ENCODE measurements around the gene PSMD9.
A peak's percentile ranks its signal among the peaks of the same experiment; 100 is the strongest.
"Not testable (repeated sequence)": the region's sequence is repeated elsewhere in the genome, so short reads cannot be mapped to it uniquely, and the experiment has no call there.

PSMD9 gene

GRCh38 chr12:121873216-121873569, 15.4 kb upstream of the PSMD9 start:
- DNase-seq (ENCODE audit: low read depth), result no peak

DNA sequence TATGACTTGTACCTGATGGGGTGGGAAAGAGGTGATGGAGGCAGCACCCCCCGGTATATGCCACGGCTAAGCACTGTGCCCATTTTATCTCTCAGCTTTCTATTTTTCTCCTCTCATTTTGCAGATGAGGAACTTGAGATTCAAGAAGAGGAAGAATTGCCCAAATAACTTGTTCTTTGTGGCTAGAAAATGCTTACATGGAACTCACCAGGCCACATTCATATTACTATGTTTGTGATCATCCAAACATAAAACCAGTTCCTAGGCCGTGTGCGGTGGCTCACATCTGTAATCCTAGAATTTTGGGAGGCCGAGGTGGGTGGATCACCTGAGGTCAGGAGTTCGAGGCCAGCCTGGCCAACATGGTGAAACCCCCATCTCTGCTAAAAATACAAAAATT, 14.5 kb upstream of the PSMD9 start:
- no peak for DNase-seq (ENCODE audit: low read depth)

GRCh38 chr12:121875582-121875981, 13.0 kb upstream of the PSMD9 start:
- DNase-seq (ENCODE audit: low read depth), result no peak

DNA sequence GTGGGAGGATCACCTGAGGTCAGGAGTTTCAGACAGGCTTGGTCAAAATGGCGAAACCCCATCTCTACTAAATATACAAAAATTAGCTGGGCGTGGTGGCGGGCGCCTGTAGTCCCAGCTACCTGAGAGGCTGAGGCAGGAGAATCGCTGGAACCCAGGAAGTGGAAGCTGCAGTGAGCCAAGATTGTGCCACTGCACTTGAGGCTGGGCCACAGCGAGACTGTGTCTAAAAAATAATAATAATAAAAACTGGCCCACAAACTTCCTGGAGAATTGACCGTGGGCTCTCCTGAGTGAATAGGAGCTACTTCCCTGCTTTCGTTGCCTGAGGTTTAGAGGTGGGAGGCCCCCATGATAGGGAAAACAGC, 12.5 kb upstream of the PSMD9 start:
- not testable (repeated sequence) for DNase-seq (ENCODE audit: low read depth)

DNA sequence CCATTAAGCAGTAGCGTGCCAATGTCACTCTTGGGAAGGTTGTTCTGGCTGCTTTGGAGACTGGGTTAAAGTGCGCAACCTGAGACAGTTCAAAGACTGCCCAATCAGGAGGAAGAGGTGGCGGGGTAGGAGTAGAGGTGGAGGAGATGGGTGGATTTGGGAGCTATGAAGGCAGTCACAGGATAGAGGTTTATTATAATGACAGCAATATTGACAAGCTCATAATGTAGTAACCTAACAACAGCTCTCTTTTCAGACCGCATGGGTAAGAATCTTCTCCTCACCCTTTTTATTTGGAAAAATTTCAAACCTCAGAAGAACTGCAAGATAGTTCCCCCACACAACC, 5.3 kb upstream of the PSMD9 start:
- DNase-seq (ENCODE audit: low read depth), result no peak

DNA sequence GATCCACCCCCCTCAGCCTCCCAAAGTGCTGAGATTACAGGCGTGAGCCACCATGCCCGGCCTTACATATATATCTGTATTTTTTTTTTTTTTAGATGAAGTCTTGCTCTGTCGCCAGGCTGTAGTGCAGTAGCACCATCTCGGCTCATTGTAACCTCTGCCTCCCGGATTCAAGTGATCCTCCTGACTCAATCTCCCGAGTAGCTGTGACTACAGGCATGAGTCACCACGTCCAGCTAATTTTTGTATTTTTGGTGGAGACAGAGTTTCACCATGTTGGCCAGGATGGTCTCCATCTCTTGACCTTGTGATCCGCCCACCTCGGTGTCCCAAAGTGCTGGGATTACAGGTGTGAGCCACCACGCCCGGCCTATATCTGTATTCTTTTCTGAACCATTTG, 3.5 kb upstream of the PSMD9 start:
- DNase-seq (ENCODE audit: low read depth), result not testable (repeated sequence)

DNA sequence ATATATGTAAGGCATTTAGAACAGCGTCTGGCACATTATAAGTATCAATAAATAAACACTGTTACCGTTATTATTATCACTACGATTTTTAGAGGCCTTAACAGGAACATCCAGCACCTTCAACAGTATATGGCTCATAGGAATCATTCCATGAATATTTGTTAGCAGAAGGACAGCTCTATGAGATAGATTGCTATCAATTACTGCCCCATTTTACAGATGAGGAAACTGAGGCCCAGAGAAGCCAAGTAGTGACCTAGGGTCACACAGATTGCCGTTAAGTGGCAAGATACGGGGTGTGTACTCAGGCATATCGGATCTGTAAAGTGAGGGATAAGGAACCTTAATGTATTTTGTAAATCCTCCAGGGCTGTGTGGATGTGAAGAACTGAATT, 510 bp upstream of the PSMD9 start:
- DNase-seq (ENCODE audit: low read depth), result no peak

DNA sequence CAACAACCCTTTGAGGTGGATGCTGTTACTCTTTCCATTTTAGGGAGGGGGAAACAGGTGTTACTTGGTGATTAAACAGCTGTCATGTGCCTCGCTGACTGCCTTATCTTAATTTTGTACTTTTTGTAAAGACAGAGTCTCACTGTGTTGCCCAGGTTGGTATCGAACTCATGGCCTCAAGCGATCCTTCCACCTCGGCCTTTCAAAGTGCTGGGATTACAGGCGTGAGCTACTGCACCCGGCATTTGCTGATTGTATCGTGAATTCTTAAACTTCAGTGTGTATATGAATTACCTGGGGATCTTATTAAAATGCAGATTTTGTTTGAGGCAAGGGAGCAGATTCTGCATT, 659 bp downstream of the PSMD9 start:
- no peak for DNase-seq (ENCODE audit: low read depth)

GRCh38 chr12:121889661-121890060, 1.1 kb downstream of the PSMD9 start:
- DNase-seq (ENCODE audit: low read depth), result not testable (repeated sequence)

DNA sequence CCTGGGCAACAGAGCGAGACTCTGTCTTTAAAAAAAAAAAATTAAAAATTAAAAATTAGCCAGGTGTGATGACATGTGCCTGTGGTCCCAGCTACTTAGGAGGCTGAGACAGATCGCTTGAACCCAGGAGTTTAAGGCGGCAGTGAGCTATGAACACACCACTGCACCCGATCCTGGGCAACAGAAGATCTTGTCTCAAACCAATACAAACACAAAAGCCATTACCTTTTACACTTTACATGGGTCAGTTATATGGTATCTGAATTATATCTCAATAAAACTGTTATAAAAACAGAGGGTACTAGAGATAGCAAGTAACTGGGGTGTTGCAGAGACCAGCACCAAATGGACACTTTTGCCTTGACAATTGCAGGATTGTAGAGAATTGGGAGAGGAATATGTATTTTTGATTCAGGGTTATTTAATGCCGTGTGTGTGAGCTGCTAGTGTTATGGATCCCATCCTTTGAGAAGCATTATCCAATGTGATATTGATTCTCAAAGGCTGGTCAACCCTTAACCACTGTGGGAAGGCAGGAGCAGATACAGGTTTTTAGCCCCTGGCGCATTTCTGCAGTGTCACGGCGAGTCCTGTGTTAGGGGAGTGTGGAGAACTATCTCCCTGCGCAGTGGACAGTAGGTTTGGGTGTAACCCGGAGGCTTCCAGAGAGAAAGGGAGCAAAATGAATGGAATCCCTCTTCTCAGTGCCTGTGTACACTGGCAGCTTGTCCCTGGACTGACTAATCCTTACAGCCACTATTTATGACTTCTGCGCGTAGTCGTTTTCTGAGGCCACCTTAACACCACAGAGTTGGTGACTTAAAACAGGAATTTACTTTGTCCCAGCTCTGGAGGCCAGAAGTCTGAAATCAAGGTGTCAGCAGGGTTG, 4.3 kb downstream of the PSMD9 start:
- DNase-seq (ENCODE audit: low read depth), result no peak

GRCh38 chr12:121893961-121894460, 5.4 kb downstream of the PSMD9 start:
- DNase-seq (ENCODE audit: low read depth), result no peak

DNA sequence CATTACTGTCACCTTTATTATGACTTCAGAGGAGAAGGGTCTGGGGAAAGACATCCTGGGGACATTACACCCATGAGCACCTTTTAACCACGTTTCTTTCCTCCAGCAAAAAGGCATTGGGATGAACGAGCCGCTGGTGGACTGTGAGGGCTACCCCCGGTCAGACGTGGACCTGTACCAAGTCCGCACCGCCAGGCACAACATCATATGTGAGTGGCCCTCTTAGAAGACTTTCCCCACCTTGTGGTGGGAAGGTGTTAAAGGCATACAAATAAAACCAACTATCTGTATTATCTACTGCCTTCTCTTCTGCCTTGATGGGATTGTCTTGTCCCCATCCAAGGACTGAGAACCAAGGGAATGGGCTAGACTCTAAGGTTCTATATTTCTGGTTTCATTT, 6.0 kb downstream of the PSMD9 start:
- DNase-seq (ENCODE audit: low read depth), result no peak

GRCh38 chr12:121898287-121898686, 9.7 kb downstream of the PSMD9 start:
- no peak for DNase-seq (ENCODE audit: low read depth)

DNA sequence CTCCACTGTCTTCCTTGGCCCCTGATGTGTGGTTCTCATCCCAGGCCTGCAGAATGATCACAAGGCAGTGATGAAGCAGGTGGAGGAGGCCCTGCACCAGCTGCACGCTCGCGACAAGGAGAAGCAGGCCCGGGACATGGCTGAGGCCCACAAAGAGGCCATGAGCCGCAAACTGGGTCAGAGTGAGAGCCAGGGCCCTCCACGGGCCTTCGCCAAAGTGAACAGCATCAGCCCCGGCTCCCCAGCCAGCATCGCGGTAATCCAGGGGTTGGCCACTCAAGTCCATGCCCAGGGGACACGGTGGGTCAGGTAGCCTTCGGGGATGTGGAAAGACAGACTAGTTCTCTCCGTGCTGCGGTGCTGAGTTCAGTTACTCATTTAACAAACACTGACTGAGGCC, 11.0 kb downstream of the PSMD9 start:
- DNase-seq (ENCODE audit: low read depth), result no peak

DNA sequence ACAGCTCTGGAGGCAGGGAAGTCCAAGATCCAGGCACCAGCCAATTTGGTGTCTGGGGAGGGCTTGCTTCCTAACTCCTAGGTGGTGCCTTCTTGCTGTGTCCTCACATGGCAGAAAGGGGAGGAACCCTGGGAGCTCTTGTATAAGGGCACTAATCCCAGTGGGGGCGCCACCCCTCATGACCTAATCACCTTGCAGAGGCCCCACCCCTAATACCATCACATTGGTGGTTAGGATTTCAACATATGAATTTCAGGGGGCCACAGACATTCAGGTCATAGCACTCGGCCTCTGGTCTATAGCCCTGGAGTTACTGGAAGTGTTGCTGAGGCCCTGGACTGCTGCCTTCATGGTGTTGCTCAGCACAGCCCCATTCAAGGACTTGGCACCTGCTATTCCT, 14.6 kb downstream of the PSMD9 start:
- no peak for DNase-seq (ENCODE audit: low read depth)

GRCh38 chr12:121905746-121906145, 17.2 kb downstream of the PSMD9 start:
- no peak for DNase-seq (ENCODE audit: low read depth)

GRCh38 chr12:121908702-121909101, 20.1 kb downstream of the PSMD9 start:
- no peak for DNase-seq (ENCODE audit: low read depth)

DNA sequence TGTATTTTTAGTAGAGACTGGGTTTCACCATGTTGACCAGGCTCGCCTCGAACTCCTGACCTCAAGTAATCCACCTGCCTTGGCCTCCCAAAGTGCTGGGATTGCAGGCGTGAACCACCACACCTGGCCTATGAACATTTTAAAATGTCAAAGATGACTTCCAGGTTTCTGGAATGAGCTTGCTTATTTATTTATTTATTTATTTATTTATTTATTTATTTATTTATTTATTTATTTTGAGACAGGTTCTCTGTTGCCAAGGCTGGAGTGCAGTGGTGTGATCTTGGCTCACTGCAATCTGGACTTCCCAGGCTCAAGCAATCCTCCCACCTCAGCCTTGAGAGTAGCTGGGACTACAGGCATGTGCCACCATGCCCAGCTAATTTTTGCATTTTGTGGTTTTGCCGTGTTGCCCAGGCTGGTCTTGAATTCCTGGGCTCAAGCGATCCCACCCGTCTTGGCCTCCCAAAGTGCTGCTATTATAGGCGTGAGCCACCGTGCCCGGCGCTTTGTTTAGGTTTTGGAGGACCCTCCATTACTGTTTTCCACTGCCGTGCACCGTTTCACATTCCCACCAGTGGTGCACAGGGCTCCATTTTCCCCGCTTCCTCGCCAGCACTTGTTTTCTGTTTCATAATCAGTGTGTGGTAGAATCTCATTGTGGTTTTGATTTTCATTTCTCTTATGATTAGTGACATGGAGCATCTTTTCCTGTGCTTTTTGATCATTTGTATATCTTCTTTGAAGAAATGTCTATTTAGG, 23.4 kb downstream of the PSMD9 start:
- DNase-seq (ENCODE audit: low read depth), result no peak

DNA sequence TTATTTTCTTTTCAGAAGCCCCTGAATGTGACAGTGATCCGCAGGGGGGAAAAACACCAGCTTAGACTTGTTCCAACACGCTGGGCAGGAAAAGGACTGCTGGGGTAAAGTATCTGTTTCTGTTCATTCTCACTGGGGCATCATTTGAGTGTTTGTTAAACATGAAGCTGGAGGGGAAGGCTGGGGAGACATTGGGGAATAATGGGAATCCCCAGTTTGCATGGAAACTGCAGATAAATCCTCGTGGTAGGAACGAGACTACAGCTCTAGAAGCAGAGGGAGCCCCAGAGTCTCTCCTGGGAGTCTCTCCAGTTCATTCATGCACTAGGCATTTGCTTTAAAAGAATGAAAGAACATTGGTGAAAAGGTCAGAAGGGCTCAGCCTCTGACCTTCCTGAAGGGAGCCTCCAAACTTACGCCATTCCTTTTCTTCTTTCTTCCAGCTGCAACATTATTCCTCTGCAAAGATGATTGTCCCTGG, 27.3 kb downstream of the PSMD9 start:
- no peak for DNase-seq (ENCODE audit: low read depth)

GRCh38 chr12:121916719-121917118, 28.1 kb downstream of the PSMD9 start:
- DNase-seq (ENCODE audit: low read depth), result no peak

DNA sequence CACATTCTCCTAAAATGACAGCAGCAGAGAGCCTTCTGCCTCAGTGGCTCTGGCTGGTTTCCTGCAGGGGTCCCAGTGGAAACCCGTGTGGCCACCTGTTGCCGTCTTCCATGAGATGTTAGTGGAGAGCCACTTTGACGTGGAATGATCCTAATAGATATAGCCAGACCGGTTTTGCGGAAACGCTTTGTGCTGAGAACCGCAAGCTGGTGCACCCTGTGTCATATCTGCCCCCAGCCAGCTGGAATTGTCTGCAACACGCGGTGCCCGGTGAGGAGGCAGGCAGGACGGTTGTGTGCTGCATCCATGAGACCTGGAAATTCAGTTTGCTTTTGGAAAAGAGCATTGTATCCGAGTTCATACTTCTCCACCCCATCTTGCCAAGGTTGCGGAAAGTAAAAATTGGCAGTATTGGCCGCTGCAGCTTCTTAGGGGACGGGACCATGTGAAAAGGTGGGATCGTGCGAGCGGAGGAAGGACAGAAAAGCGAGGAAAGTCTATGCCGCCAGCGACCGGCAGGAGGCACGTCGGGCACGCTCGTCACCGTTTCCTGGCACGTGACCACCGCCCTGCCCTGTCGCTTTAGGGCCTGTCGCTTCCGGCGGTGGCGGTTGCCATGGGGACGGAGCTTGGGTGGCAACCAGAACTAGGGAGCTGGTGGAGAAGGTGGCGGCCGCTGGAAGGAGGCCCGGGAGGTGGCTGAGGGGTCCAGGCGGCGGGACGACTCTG, 29.5 kb downstream of the PSMD9 start, which contains the start of gene CFAP251:
Gene CFAP251, plus strand, starts transcription at position 643 of the 729 bp plus-strand sequence. CDS start 2,714 bp downstream, outside the sequence.
- peak; percentile 93 for DNase-seq (ENCODE audit: low read depth)

DNA sequence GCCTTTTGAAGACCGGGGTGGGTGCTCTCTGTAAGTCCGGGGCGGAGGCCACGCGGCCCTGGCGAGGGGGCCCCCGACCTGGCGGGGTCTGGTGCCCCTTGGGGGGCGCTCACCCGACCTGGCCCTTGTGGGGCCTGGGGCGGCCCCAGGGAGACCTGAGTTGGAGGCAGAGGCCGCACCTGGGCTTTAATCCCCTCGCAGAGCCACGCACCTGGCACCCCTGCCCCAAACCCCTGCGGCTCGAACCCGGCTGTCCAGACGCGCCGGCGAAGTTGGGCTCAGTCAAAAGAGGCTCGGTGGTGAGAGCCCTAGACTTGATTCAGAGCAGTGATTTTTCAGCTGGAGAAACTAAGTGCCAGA, 30.1 kb downstream of the PSMD9 start:
- DNase-seq (ENCODE audit: low read depth), result no peak

DNA sequence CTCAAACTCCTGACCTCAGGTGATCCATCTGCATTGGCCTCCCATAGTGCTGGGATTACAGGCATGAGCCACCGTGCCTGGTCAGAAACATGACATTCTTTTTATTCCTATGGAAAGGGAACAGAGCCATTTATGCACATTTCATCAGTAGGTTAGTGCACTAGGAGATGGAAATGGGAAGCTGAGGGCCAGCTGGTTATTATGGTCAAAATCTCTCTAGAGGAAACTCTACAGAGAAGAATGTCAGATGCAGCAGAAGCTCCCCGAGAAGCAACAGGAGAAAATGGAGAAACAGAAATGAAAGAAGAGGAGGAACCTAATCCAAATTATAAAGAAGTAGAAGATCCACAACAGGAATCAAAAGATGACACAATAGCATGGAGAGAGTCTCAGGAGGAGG, 32.5 kb downstream of the PSMD9 start:
- no peak for DNase-seq (ENCODE audit: low read depth)
